ENCODE measurements around the gene PLEKHM1.

Gene PLEKHM1

GRCh38 chr17:45388604-45389325 is 101.8 kb downstream of the PLEKHM1 start:
- no peak for DNase-seq (ENCODE audit: low read depth)
- no peak for TF ChIP-seq CTCF (conservative IDR thresholded peaks at IDR 0.05; ENCODE audit: low read depth, low read length)

GRCh38 chr17:45387739-45388138 is 102.8 kb downstream of the PLEKHM1 start:
- H3K4me3 ChIP-seq (ENCODE audit: low read depth, low read length), result no peak overlapping the region
- no peak for DNase-seq (ENCODE audit: low read depth)
- no peak for TF ChIP-seq CTCF (conservative IDR thresholded peaks at IDR 0.05; ENCODE audit: low read depth, low read length)

More at GRCh38 chr17:45388604-45389325, 101.8 kb downstream of the PLEKHM1 start:
- H3K4me3 ChIP-seq (ENCODE audit: low read depth, low read length), result no peak overlapping the region

GRCh38 chr17:45386178-45386577 is 104.3 kb downstream of the PLEKHM1 start:
- H3K4me3 ChIP-seq (ENCODE audit: low read depth, low read length), result no peak overlapping the region
- no peak for TF ChIP-seq CTCF (conservative IDR thresholded peaks at IDR 0.05; ENCODE audit: low read depth, low read length)
- no peak for DNase-seq (ENCODE audit: low read depth)
